Neuronal stem cell (in vitro differentiated cells): Measurements from ENCODE around the gene PEX5L.

Experiments
- DNase-seq: peaks from one replicate; pipeline ENCODE4 v3.0.0-alpha.2; 2013; ENCODE audit warnings: low spot score
- H2AFZ ChIP-seq: one replicate; pipeline ENCODE4 v1.6.1; 2013; ENCODE audit warnings: mild to moderate bottlenecking, low read length, inconsistent platforms
- H2AK5ac ChIP-seq: 2 replicates; pipeline ENCODE4 v1.6.1; 2013; ENCODE audit warnings: low read depth, mild to moderate bottlenecking, inconsistent platforms, low read length, moderate library complexity, mixed read lengths
- H2BK120ac ChIP-seq: 2 replicates; pipeline ENCODE4 v1.6.1; 2013; ENCODE audit warnings: low read depth, mild to moderate bottlenecking, inconsistent platforms, low read length, moderate library complexity, mixed read lengths
- H2BK12ac ChIP-seq: one replicate; pipeline ENCODE4 v1.6.1; 2013; ENCODE audit warnings: low read length, inconsistent platforms
- H2BK15ac ChIP-seq: 2 replicates; pipeline ENCODE4 v1.6.1; 2013; ENCODE audit warnings: mild to moderate bottlenecking, low read length, inconsistent platforms, mixed read lengths
- H2BK5ac ChIP-seq: one replicate; pipeline ENCODE4 v1.6.1; 2013; ENCODE audit warnings: inconsistent platforms, mild to moderate bottlenecking, low read length, moderate library complexity
- H3K14ac ChIP-seq: one replicate; pipeline ENCODE4 v1.6.1; 2013; ENCODE audit warnings: low read length, inconsistent platforms
- H3K18ac ChIP-seq: 2 replicates; pipeline ENCODE4 v1.6.1; 2013; ENCODE audit warnings: low read length, inconsistent platforms
- H3K23ac ChIP-seq: 2 replicates; pipeline ENCODE4 v1.6.1; 2013; ENCODE audit warnings: low read depth, mild to moderate bottlenecking, mixed read lengths, low read length, inconsistent platforms; ENCODE audit not compliant: poor library complexity
- H3K27ac ChIP-seq: replicated peaks from 3 replicates; pipeline ENCODE4 v1.5.1; 2013; ENCODE audit warnings: low read length, inconsistent platforms
- H3K27me3 ChIP-seq, 3 experiments: 2 replicates each; pipeline ENCODE4 v1.6.1; 2013; ENCODE audit warnings: low read length in 3 of 3, mild to moderate bottlenecking in 2 of 3, inconsistent platforms in 1 of 3, low read depth in 1 of 3, mixed read lengths in 1 of 3, moderate library complexity in 1 of 3; ENCODE audit not compliant: control insufficient read depth in 3 of 3, insufficient read depth in 3 of 3
- H3K36me3 ChIP-seq, 2 donors: replicated peaks in 1 of 2; 2 replicates each; pipeline ENCODE4 v1.6.1; 2013; ENCODE audit warnings: low read length in 2 of 2; ENCODE audit not compliant: control insufficient read depth in 2 of 2, insufficient read depth in 2 of 2
- H3K4ac ChIP-seq: 2 replicates; pipeline ENCODE4 v1.6.1; 2013; ENCODE audit warnings: inconsistent platforms, mild to moderate bottlenecking, low read length, moderate library complexity
- H3K4me1 ChIP-seq, 2 donors: 1 replicate in 1 of 2; 2 replicates in 1 of 2; pipeline ENCODE4 v1.6.1; 2013; ENCODE audit warnings: low read length in 2 of 2, low read depth in 1 of 2; ENCODE audit not compliant: control insufficient read depth in 2 of 2, insufficient read depth in 1 of 2
- H3K4me2 ChIP-seq: one replicate; pipeline ENCODE4 v1.6.1; 2013; ENCODE audit warnings: mild to moderate bottlenecking, low read length, inconsistent platforms; ENCODE audit not compliant: insufficient read depth, poor library complexity, severe bottlenecking
- H3K4me3 ChIP-seq, 2 donors: 2 replicates each; pipeline ENCODE4 v1.5.1; 2013; ENCODE audit warnings: low read length in 2 of 2, mild to moderate bottlenecking in 2 of 2, inconsistent platforms in 1 of 2, moderate library complexity in 1 of 2
- H3K79me1 ChIP-seq: one replicate; pipeline ENCODE4 v1.6.1; 2013; ENCODE audit warnings: low read depth, mild to moderate bottlenecking, inconsistent platforms, low read length, moderate library complexity
- H3K9ac ChIP-seq: one replicate; pipeline ENCODE4 v1.6.1; 2013; ENCODE audit warnings: mild to moderate bottlenecking, low read depth, low read length, inconsistent platforms; ENCODE audit not compliant: poor library complexity
- H3K9me3 ChIP-seq, 2 donors: replicated peaks in 1 of 2; 2 replicates each; pipeline versions ENCODE3 to v1.6.1; 2013; ENCODE audit warnings: low read length in 2 of 2, mild to moderate bottlenecking in 2 of 2, inconsistent platforms in 1 of 2, low read depth in 1 of 2, mixed read lengths in 1 of 2, moderate library complexity in 1 of 2; ENCODE audit not compliant: control insufficient read depth in 2 of 2, insufficient read depth in 1 of 2
- H4K8ac ChIP-seq: one replicate; pipeline ENCODE4 v1.6.1; 2013; ENCODE audit warnings: low read depth, mild to moderate bottlenecking, inconsistent platforms, low read length, moderate library complexity
- H4K91ac ChIP-seq: one replicate; pipeline ENCODE4 v1.6.1; 2013; ENCODE audit warnings: low read length, low read depth, mild to moderate bottlenecking, inconsistent platforms; ENCODE audit not compliant: poor library complexity
- WGBS, 2 donors: extraction: QIAGEN DNeasy Blood & Tissue Kit; methylation state at CpG; one replicate each; pipeline ENCODE4 v1.1.7; 2013; ENCODE audit warnings: missing lambda C conversion rate in 2 of 2, mixed read lengths in 1 of 2; ENCODE audit not compliant: insufficient read length in 2 of 2, insufficient replicate concordance in 1 of 2; ENCODE audit errors: extremely low coverage in 2 of 2; 5-methylcytosine and 5-hydroxymethylcytosine counted together

The PEX5L gene

DNA sequence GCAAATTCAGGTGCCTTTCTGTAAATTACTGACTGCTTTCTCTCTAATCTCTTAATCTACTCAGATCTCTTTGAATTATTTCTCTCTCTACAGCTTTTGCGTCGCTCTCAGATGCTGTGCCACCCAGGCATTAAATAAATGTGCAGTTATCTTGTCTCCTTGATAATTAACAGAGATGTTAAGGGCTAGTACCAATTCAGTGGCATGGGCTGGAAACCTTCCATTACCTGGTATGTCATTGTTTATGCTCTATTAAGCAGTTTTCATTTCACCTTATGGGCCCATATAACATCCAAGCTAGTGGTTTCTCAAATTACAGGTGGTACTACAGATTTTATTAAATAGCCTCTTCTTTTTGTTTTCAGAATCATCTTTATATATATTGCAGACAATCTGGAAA, 66.0 kb downstream of the PEX5L start:
- Histone ChIP-seq H3K23ac (no peak overlapping the region), H3K4ac (no peak overlapping the region), H3K4me3 (no peak overlapping the region), H3K4me1 (peaks cover 0 to 9% of the 10 kb centered on the region in 2 donors), H4K91ac (no peak overlapping the region), H3K18ac (no peak overlapping the region), H2AFZ (no peak overlapping the region), H2BK15ac (no peak overlapping the region), H3K9ac (no peak overlapping the region), H3K27me3 (no peaks in the 10 kb centered on the region), H3K27ac (no peak overlapping the region), H2BK12ac (no peak overlapping the region), H4K8ac (no peak overlapping the region), H2AK5ac (no peak overlapping the region), H2BK120ac (no peak overlapping the region), H2BK5ac (no peak overlapping the region), H3K4me2 (no peak overlapping the region), H3K36me3 (no peaks in the 10 kb centered on the region), H3K79me1 (no peaks in the 10 kb centered on the region), H3K9me3 (no peaks in the 10 kb centered on the region), H3K14ac (no peak overlapping the region)
- no CpG with 5 or more reads among the region's 2 CpGs for WGBS, 2 donors
- no peak for DNase-seq

- H4K91ac ChIP-seq = no peak overlapping the region
- H3K4me2 ChIP-seq = no peak overlapping the region
- H2AK5ac ChIP-seq = no peak overlapping the region
- H2BK120ac ChIP-seq = no peak overlapping the region
- no peak overlapping the region for H3K18ac ChIP-seq
- no peak overlapping the region for H2BK15ac ChIP-seq
- H3K4me3 ChIP-seq = no peak overlapping the region
- no peaks in the 10 kb centered on the region for H3K36me3 ChIP-seq
- H2BK5ac ChIP-seq = no peak overlapping the region
- no peak overlapping the region for H3K27ac ChIP-seq
- no peaks in the 10 kb centered on the region for H3K79me1 ChIP-seq
- no peaks in the 10 kb centered on the region for H3K27me3 ChIP-seq
- no peak overlapping the region for H3K4ac ChIP-seq
- no peak overlapping the region for H4K8ac ChIP-seq
- H3K4me1 ChIP-seq = peaks cover 0 to 9% of the 10 kb centered on the region in 2 donors
- H3K14ac ChIP-seq = no peak overlapping the region
- no peak overlapping the region for H3K23ac ChIP-seq
- H3K9ac ChIP-seq = no peak overlapping the region
- WGBS, 2 donors = no CpG with 5 or more reads among the region's 2 CpGs
- no peak for DNase-seq
- no peak overlapping the region for H2BK12ac ChIP-seq
- no peak overlapping the region for H2AFZ ChIP-seq
- no peaks in the 10 kb centered on the region for H3K9me3 ChIP-seq
Measured at GRCh38 chr3:179969525-179969924, 67.2 kb downstream of the PEX5L start.

- Histone ChIP-seq H3K23ac (no peak overlapping the region), H3K9ac (no peak overlapping the region), H3K4ac (no peak overlapping the region), H3K4me3 (no peak overlapping the region), H2BK5ac (no peak overlapping the region), H3K14ac (no peak overlapping the region), H3K27me3 (no peaks in the 10 kb centered on the region), H2BK120ac (no peak overlapping the region), H2BK12ac (no peak overlapping the region), H2AFZ (no peak overlapping the region), H4K8ac (no peak overlapping the region), H2AK5ac (no peak overlapping the region), H3K9me3 (no peaks in the 10 kb centered on the region), H2BK15ac (no peak overlapping the region), H3K4me1 (no peaks in the 10 kb centered on the region), H4K91ac (no peak overlapping the region), H3K4me2 (no peak overlapping the region), H3K79me1 (no peaks in the 10 kb centered on the region), H3K27ac (no peak overlapping the region), H3K36me3 (no peaks in the 10 kb centered on the region), H3K18ac (no peak overlapping the region)
- no CpG with 5 or more reads among the region's 4 CpGs for WGBS, 2 donors
- DNase-seq = no peak
Measured at GRCh38 chr3:179967622-179968021, 69.1 kb downstream of the PEX5L start.

DNA sequence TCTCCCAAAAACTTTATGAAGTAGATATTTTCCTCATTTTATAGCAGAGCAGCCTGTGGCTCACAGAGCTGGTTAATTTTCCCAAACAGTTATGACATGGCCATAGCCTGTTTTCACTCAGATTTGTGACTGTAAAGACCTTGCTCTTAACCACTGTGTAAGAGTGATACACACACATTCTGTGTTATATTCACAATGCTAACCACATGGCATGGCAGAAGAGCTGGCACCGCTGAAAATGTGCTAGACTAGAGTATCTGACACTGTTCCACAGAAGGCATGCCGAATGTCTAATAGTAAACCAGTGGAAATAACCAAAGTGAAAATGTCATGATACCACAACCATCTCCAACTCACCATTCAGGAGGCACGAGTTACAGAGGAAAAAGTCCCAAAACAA, 71.8 kb downstream of the PEX5L start:
- Histone ChIP-seq H2AFZ (no peak overlapping the region), H4K8ac (no peak overlapping the region), H3K4me3 (no peak overlapping the region), H3K4me1 (no peaks in the 10 kb centered on the region), H2BK15ac (no peak overlapping the region), H2BK120ac (no peak overlapping the region), H3K18ac (no peak overlapping the region), H3K14ac (no peak overlapping the region), H3K9ac (no peak overlapping the region), H3K36me3 (no peaks in the 10 kb centered on the region), H2AK5ac (no peak overlapping the region), H2BK5ac (no peak overlapping the region), H3K9me3 (no peaks in the 10 kb centered on the region), H4K91ac (no peak overlapping the region), H3K27ac (no peak overlapping the region), H3K23ac (no peak overlapping the region), H3K4me2 (no peak overlapping the region), H3K79me1 (no peaks in the 10 kb centered on the region), H3K27me3 (no peaks in the 10 kb centered on the region), H3K4ac (no peak overlapping the region), H2BK12ac (no peak overlapping the region)
- DNase-seq = no peak
- no CpG with 5 or more reads among the region's 3 CpGs for WGBS, 2 donors
